GM18526 (cell line): ENCODE measurements around the gene ST3GAL5.

Experiments
- POLR2A ChIP-seq: IDR thresholded peaks from 3 replicates; pipeline ENCODE4 v1.6.1; 2011; ENCODE audit not compliant: insufficient read length; ENCODE audit errors: extremely low read depth

Gene ST3GAL5

DNA sequence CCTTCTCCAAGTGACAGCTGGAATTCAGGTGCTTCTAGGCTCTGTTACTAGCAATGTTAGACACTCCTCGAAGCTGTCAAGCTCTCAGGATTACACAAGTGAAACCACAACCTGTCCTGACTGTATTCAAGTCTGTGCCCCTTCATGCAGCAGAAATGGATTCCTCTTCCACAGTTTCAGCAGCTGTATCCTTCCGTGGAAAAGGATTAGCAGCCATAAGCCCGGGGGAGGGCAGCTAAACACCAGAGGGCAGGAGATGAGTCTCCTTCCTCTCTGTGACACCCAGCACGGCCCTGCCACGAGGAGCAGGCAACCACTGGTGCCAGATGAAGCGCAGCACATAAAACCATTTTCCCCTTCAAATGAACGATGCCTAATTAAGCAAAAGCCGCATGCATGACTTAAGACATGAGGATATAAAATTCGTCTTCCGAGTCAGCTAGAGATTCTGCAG lies 1.2 kb downstream of the ST3GAL5 start:
- no peak for TF ChIP-seq POLR2A

- no peak for TF ChIP-seq POLR2A
These were observed 2.2 kb downstream of the ST3GAL5 start for GRCh38 chr2:85886590-85886989.

GRCh38 chr2:85886141-85886540 lies 2.6 kb downstream of the ST3GAL5 start:
- TF ChIP-seq POLR2A, result no peak

DNA sequence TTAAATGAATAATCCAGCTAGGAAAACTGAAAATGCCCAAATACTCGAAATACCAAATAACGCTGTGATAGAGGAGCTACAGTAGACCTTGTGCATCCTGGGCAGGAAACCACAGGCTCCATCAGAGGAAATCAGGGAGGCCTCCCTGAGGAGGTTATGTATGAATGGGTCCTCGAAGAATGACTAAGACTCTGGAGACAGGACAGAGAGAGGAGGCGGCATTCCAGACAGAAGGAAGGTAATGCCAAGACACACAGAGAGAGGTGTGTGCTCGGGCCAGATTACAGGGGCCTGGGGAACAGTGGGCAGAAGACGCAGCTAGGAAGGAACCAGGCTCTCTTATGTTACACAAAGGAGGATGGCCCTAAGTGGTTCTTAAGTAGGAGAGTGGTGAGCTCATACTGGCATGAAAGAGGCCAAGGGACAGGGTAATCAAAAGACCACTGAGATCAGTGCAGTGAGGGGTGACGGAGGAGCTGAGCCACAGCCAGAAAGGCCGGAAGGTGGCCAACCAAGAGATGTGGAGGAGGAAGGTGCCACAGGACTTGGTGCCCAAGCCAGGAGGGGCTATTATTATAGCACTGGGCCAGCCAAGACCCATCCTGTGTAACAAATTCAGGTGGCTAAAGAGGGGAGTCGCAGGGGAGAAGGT lies 9.9 kb downstream of the ST3GAL5 start:
- no peak for TF ChIP-seq POLR2A

- no peak for TF ChIP-seq POLR2A
These were observed 13.3 kb downstream of the ST3GAL5 start for GRCh38 chr2:85875350-85876050.

DNA sequence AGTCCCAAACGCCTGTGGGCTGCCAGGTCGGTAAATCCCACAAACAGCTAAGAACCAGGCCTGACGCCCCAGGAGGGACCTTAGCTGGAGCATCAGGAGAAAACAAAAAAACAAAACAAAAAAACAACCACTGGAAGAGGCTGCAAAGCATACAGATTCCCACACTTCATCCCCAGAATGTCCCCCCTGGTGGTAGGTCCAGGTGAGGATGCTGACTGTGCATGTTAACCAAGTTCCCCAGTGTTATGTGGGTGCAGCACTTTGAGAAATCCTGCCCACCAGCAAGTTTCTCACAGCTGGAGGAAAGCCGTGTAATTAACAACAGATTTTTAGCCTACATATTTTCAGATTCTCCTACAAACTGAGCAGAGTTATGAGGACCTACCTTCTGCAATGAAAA lies 15.1 kb downstream of the ST3GAL5 start:
- no peak for TF ChIP-seq POLR2A

DNA sequence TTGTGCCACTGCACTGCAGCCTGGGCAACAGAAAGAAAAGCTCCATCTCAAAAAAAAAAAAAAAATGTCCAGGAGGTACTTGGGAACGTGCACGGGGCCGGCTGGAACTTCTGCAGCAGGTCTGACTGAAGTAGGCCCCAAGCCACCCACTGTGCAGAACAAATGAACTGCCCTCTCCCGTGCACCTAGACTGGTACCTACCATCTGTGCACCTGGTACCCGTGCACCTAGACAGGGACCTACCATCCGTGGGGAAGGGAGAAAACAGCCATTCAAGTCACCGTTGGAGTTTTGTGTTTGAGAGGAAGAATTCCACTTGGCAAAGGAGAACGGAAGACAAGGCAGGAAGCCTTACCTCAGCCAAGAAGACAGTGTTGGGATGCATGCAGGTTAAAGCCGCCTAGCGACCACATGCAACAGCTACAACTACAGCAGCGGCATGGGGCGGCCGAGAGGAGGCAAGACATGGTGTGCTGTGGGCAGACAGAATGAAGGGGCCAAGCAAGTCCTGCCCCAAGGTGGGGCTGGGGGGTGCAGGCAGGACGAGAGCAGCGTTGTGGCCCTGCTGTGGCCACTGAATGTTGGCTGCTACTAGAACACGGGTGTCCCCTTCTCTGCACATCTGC lies 16.1 kb downstream of the ST3GAL5 start:
- TF ChIP-seq POLR2A, result no peak

DNA sequence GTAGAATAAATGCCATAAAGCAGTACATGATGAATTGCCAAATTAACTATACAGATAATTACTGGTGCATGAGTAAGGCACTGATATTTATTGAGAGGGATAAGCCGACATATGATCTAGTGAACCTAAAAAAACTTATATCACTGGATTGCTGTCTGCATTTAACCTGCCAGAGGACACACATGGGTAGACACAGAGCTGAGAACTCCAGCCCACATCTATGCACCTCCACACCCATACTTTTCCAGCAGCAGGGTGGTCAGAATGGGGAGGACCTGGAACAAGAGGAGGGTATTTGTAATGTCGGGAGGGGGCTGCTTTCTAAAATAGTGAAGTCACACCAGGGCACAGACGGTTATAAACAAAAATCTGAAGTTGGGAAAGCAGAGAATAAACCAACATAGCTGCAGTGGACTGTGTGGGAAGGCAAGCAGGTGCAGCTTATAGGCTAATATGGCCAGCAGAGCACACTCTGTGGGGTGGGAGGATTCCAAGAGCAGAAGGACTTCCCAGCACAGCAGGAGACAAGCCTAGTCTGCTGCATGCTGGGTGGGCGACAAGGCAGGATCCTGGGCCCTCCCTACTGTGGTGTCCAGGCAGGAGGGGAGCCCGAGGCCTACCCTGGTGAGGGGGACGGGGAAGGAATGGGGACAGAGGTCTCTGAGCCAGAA lies 17.2 kb downstream of the ST3GAL5 start:
- TF ChIP-seq POLR2A, result no peak

DNA sequence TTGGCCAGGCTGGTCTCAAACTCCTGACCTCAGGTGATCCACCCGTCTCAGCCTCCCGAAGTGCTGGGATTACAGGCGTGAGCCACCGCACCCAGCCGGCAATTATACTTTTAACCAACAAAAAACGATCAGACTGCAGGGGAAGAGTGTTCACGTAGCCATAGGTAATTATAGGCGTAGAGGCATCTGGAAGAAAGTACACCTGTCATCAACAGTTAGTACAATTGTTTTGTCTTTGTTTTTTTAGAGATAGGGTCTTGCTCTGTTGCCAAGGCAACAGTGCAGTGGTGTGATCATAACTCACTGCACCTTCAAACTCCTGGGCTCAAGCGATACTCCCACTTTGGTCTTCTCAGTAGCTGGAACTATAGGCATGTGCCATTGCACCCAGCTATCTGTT lies 20.0 kb downstream of the ST3GAL5 start:
- no peak for TF ChIP-seq POLR2A

- no peak for TF ChIP-seq POLR2A
These were observed 21.1 kb downstream of the ST3GAL5 start for GRCh38 chr2:85867556-85868292.

DNA sequence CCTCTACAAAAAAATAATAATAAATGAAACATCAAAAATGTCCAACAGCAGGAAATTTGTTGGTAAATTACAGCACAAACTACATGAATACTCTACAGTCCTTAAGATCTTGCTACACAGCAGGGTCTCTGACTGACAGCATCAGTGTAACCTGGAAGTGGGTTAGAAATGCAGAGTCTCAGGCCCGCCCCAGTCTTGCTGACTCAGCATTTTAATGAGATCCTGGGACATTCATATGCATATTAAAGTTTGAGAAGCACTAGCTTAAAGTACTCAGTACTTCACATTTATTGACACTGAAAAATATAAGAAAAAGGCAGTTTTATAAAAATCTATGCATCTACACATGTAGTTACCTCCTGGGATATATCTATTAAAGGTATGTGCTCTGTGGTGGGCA lies 21.7 kb downstream of the ST3GAL5 start:
- TF ChIP-seq POLR2A, result no peak

DNA sequence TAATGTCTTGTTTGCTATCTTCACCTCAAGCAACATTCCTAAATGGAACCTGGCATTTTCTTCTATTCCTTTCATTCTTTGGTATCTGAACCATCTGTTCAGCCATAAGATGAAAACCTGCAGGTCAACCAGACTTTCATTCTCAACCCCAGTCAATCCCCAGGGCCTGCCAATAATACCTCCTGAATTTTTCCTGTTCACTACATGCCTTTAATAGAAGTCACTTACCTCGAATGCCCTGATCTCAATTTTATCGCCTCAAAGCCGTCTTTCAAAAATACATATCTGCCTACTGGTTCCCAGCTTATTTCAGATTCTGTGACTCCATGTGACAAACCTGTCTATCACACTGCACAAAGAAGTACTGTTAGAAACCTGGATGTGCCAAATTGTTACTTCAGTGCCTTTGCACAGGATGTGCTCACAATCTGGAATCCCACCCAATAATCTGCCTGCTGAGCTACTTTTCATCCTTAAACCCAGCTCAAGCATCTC lies 22.6 kb downstream of the ST3GAL5 start:
- no peak for TF ChIP-seq POLR2A

DNA sequence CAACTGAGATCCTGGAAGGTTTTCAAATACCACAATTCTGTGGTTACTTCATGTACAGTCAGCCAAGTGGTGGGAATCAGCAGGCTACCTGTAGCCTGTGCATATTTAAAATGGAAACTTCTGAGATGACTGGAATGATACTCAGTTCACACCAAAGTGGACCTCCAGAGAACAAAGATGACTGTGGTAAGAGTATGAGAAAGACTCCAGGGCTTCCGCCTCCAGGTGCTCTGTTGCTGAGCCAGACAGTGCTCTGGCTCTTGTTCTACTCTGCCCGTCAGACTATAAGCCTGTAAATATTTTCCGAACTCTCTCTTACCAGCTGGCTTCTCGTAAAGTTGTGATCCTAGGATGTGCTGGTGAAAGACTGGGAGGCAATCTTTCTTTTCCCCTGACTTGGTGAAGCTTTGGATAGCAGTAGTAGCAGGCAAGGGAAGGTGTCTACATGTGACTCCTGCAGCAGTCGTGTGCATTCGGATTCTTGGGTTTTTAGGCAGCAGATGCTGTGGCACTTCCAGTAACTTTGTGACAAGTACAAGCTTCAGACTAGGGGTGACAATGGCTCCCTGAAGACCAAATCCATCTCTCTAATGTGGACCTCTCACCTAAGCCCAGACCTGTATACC lies 23.1 kb downstream of the ST3GAL5 start:
- TF ChIP-seq POLR2A, result no peak

DNA sequence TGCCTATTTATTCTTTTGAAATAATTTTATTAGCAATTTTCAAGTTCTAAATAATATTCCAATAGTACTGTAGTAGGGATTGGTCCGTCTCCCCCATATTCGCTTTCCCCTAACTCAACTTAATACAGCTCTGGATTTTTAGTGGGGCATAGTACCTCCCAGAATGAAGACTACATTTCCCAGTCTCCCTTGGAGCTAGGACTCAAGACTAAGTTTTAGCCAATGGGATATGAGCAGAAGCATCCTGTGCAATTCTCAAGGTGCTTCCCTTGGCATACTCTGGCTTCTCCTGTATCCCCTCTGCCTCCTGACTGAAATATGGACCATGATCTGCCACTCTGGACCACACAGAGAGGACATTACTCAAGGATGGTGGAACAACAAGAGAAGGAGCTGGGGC lies 24.1 kb downstream of the ST3GAL5 start:
- no peak for TF ChIP-seq POLR2A
